Effector memory CD4-positive, alpha-beta T cell (primary cell): ENCODE results near the gene PPIC.
"Not testable (repeated sequence)": the region's sequence is repeated elsewhere in the genome, so short reads cannot be mapped to it uniquely, and the experiment has no call there.

Source experiments
- DNase-seq, 3 donors: peaks; one replicate each; pipeline ENCODE4 v3.0.0-alpha.2; 2020
- H3K27ac ChIP-seq: 2 replicates; pipeline ENCODE4 v1.7.0; 2013; ENCODE audit warnings: mild to moderate bottlenecking, low read length, moderate library complexity; ENCODE audit not compliant: insufficient read depth, poor library complexity, severe bottlenecking
- H3K27me3 ChIP-seq: replicated peaks from 2 replicates; pipeline ENCODE4 v1.7.0; 2013; ENCODE audit warnings: mild to moderate bottlenecking, low read length; ENCODE audit not compliant: insufficient read depth, control insufficient read depth, poor library complexity, severe bottlenecking
- H3K36me3 ChIP-seq: 2 replicates; pipeline ENCODE4 v1.7.0; 2013; ENCODE audit warnings: mild to moderate bottlenecking, low read length, moderate library complexity; ENCODE audit not compliant: control insufficient read depth, insufficient read depth
- H3K4me1 ChIP-seq: 2 replicates; pipeline ENCODE4 v1.7.0; 2013; ENCODE audit warnings: low read length, mild to moderate bottlenecking; ENCODE audit not compliant: control insufficient read depth, insufficient read depth, poor library complexity, severe bottlenecking
- H3K4me3 ChIP-seq: 2 replicates; pipeline ENCODE4 v1.7.0; 2013; ENCODE audit warnings: low read length, low read depth, mild to moderate bottlenecking; ENCODE audit not compliant: insufficient read depth, poor library complexity, severe bottlenecking
- H3K9me3 ChIP-seq: 2 replicates; pipeline ENCODE4 v1.7.0; 2013; ENCODE audit warnings: mild to moderate bottlenecking, low read length, moderate library complexity; ENCODE audit not compliant: control insufficient read depth

Gene PPIC

DNA sequence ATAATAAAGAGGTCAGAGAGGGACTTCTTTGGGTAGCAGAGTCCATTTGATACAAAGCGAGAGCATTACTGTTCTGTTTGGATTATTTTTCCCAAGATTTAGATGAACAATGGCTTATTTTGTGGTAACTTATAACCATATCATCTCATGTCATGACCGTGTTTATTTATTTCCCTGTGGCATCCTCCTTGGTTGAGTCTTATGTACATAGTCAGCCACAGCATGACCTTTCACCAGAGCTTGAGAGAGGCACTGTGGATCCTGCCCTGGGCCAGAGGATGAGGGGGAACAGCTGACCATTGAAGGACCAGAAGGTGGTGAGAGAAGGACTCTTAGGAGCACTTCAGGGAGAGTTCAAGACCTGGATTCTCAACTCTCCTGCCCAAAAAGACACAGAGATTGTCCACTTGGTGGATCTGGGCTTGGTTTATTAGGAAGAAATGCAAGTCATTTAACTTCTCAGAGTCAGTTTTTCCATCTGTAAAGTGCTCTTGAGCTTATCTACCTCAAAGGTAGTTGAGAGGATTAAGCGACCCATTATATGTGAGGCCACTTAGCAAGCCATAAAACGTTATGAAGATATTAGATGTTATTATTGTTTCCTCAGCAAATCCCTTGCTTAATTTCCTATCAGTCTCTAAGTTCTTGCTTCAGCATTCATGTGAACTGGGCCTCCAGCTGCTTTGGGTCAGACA lies 51.4 kb downstream of the PPIC start:
- Histone ChIP-seq H3K36me3 (no peaks in the 10 kb centered on the region), H3K4me3 (no peak overlapping the region), H3K27me3 (no peaks in the 10 kb centered on the region), H3K27ac (no peak overlapping the region), H3K4me1 (no peaks in the 10 kb centered on the region), H3K9me3 (no peaks in the 10 kb centered on the region)
- no peak for DNase-seq

- H3K27me3 ChIP-seq: no peaks in the 10 kb centered on the region
- H3K9me3 ChIP-seq: no peaks in the 10 kb centered on the region
- no peak overlapping the region for H3K27ac ChIP-seq
- no peaks in the 10 kb centered on the region for H3K4me1 ChIP-seq
- no peak overlapping the region for H3K4me3 ChIP-seq
- DNase-seq: no peak
- H3K36me3 ChIP-seq: no peaks in the 10 kb centered on the region
Observed at GRCh38 chr5:122984425-122984824, 52.1 kb downstream of the PPIC start.

GRCh38 chr5:122982376-122982775 lies 54.1 kb downstream of the PPIC start:
- no peaks in the 10 kb centered on the region for H3K27me3 ChIP-seq
- DNase-seq: no peak
- no peaks in the 10 kb centered on the region for H3K9me3 ChIP-seq
- H3K27ac ChIP-seq: no peak overlapping the region
- no peaks in the 10 kb centered on the region for H3K36me3 ChIP-seq
- H3K4me3 ChIP-seq: no peak overlapping the region
- H3K4me1 ChIP-seq: no peaks in the 10 kb centered on the region

- Histone ChIP-seq H3K27ac (no peak overlapping the region), H3K36me3 (no peaks in the 10 kb centered on the region), H3K4me3 (no peak overlapping the region), H3K27me3 (no peaks in the 10 kb centered on the region), H3K9me3 (no peaks in the 10 kb centered on the region), H3K4me1 (no peaks in the 10 kb centered on the region)
- no peak for DNase-seq
Observed at GRCh38 chr5:122981846-122982245, 54.7 kb downstream of the PPIC start.

DNA sequence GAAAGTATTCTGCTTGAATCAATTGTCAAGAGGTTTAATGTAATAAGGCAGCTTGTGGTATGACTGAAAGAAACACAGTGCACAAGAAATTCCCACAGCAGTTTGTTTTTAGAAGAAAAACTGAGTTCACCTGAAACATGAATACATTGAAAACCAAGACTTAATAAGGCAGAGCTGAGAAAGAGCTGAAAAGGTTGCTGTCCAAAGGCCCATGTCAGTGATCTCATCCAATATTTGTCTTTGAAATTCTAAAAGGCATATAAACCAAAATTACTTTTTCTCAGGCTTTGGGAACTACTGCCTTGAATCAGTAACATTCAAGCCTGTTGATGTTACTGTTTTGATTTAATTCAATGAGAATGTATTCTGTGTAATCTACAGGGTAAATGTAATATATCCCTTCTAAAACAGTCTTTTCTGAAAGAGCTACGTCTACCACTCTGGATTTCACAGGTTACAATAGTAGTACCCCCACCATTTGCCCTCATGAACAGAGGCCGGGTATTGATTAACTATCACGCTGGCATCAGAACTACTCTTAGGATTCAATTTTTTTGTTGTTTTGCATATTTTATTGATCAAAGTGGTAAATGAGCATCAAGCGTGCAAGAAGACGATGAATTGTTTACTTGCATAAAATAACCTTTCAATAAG lies 57.8 kb downstream of the PPIC start:
- Histone ChIP-seq H3K4me1 (no peaks in the 10 kb centered on the region), H3K4me3 (no peak overlapping the region), H3K36me3 (no peaks in the 10 kb centered on the region), H3K27ac (no peak overlapping the region), H3K9me3 (no peaks in the 10 kb centered on the region), H3K27me3 (no peaks in the 10 kb centered on the region)
- no peak for DNase-seq

DNA sequence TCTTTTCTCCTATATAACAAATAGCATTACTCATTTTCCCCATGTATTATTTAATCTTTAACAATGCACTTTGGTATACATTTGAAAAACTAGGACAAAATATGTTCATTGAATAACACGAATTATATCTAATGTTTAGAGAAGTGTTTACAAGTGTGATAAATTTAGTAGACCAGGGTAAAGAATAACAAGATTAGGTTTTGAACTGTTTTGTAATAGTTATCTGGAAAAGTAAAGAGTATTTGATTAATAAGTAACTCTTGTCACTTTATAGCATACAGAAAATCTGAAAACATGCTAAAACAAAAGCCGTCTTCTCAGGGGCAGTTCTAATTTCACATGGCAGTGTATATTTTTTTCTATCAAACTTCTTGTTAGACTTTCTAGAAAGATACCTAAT lies 58.5 kb downstream of the PPIC start:
- Histone ChIP-seq H3K4me3 (no peak overlapping the region), H3K36me3 (no peaks in the 10 kb centered on the region), H3K4me1 (no peaks in the 10 kb centered on the region), H3K27me3 (no peaks in the 10 kb centered on the region), H3K27ac (no peak overlapping the region), H3K9me3 (no peaks in the 10 kb centered on the region)
- DNase-seq: no peak

DNA sequence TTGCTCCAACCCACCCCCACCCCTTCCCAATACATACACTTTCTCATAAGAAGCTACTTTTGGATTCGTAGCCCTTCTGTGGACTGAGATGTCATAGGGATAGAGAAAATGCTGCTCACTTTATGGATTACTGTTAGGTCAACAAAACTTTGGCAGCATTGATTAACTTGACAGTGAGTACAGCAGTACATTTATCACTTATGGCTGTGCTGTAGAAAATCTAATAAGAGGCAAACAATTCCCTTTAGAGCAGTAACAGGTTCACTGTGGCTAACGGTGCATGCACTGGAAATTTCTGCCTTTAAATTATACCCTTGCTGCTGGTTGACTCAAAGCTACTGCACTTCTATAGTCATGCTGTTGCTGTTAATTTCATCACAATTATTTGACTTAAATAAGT lies 59.2 kb downstream of the PPIC start:
- H3K27ac ChIP-seq: no peak overlapping the region
- H3K27me3 ChIP-seq: no peaks in the 10 kb centered on the region
- H3K36me3 ChIP-seq: no peaks in the 10 kb centered on the region
- H3K4me3 ChIP-seq: no peak overlapping the region
- no peaks in the 10 kb centered on the region for H3K9me3 ChIP-seq
- no peak for DNase-seq
- no peaks in the 10 kb centered on the region for H3K4me1 ChIP-seq

DNA sequence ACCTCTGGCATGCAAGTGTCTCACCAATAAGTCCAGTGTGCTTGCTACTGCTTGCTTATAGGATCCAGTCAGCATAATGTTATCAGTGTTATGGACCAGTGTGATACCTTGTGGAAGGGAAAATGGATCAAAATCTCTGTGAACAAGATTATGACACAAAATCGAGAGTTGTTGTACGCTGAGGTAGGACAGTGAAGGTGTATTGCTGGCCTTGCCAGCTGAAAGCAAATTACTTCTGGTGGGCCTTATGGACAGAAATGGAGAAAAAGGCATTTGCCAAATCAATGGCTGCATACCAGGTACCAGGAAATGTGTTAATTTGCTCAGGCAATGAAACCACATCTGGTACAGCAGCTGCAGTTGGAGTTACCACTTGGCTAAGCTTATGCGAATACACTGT lies 62.3 kb downstream of the PPIC start:
- not testable (repeated sequence) for DNase-seq, H3K27ac ChIP-seq, H3K27me3 ChIP-seq, H3K36me3 ChIP-seq, H3K4me3 ChIP-seq, H3K9me3 ChIP-seq, H3K4me1 ChIP-seq

DNA sequence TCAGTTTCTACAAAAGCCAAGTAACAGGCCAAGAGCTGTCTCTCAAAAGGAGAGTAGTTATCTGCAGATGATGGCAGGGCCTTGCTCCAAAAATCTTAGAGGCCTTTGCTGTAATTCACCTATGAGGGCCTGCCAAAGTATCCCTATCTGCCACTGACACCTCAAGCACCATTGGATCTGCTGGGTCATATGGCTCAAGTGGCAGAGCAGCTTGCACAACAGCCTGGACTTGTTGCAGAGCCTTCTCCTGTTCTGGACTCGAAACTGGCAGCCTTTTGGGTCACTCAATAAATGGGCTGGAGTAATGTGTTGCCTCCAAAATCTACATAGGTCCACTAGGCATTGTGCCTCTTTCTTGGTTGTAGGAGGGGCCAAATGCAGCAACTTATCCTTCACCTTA lies 62.8 kb downstream of the PPIC start:
- H3K4me1 ChIP-seq, H3K9me3 ChIP-seq, H3K4me3 ChIP-seq, H3K27me3 ChIP-seq, DNase-seq, H3K27ac ChIP-seq, H3K36me3 ChIP-seq: not testable (repeated sequence)
